Brain microvascular endothelial cell (primary cell): ENCODE data around the gene TLR2.

Experiments used
- DNase-seq: peaks from one replicate; pipeline ENCODE4 v3.0.0-alpha.2; 2020
- H3K27ac ChIP-seq: fragments of 250-450 bp; sonication (Bioruptor Pico); 2 replicates; pipeline ENCODE4 v1.5.1; 2020; ENCODE audit warnings: mild to moderate bottlenecking, moderate library complexity
- H3K27me3 ChIP-seq: fragments of 250-450 bp; sonication (Bioruptor Pico); replicated peaks from 2 replicates; pipeline ENCODE4 v1.5.1; 2020; ENCODE audit warnings: mild to moderate bottlenecking
- H3K36me3 ChIP-seq: fragments of 250-450 bp; sonication (Bioruptor Pico); replicated peaks from 2 replicates; pipeline ENCODE4 v1.5.1; 2020; ENCODE audit warnings: mild to moderate bottlenecking
- H3K4me3 ChIP-seq: 2 replicates; pipeline ENCODE4 v1.5.1; 2011; ENCODE audit warnings: low read depth, mild to moderate bottlenecking, control low read depth, low read length, moderate library complexity
- in situ Hi-C: cut with HindIII; loops from 2 replicates; pipeline ENCODE4 v1.10.0; 2017; ENCODE audit warnings: low sequenced_read_pairs, low pct_ligation_motif_present
- TF ChIP-seq, protein P1 (sequence below): IDR thresholded peaks from 2 replicates; pipeline ENCODE4 v1.5.1; 2011; ENCODE audit warnings: low read depth, mild to moderate bottlenecking, moderate library complexity, low read length, control low read depth, inconsistent platforms; ENCODE audit errors: missing control alignments

Gene TLR2

DNA sequence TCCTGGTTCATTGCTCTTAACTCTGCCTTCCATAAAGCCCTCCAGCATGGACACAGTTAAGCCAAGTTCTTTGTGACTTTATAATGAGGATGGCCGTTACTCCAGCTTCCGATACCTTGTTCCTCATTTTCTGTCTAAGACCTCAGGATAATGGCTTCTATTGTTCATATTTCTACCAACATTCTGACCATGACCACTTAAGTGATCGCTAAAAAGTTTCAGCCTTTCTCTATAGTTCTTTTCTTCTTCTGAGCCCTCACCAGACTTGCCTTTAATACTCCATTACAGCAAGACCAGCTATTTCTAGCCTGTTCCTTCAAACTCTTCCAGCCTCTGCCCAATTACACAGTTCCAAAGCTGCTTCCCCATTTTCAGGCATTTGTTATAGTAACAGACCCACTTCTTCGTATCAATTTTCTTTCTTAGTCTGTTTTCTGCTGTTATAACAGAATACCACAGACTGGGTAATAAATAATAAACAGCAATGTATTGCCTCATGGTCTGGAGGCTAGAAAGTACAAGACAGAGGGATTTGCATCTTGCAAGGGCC, 63.4 kb downstream of the TLR2 start:
- H3K36me3 ChIP-seq: no peaks in the 10 kb centered on the region
- in situ Hi-C loops: no loop called here

DNA sequence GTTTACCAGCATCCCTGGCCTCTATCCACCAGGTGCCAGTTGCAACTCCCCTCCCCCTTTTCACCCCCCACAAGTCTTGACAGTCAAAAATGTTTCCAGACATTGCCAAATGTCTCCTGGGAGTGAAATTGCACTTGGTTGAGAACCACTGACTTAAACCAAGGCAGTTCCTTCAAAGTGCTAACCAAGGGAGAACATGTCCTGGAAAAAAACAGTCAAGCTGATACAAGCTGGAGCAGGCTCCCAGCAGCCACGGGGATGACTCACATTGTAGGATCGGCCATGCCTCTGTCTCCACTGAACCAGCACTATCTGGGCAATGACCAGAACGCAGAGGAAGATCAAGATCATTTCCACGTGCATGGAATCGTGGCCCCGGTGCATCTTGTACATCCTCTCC, 64.3 kb downstream of the TLR2 start:
- Histone ChIP-seq H3K27ac (no peak overlapping the region), H3K36me3 (no peaks in the 10 kb centered on the region), H3K4me3 (no peak overlapping the region), H3K27me3 (no peaks in the 10 kb centered on the region)
- TF ChIP-seq, protein P1, sequence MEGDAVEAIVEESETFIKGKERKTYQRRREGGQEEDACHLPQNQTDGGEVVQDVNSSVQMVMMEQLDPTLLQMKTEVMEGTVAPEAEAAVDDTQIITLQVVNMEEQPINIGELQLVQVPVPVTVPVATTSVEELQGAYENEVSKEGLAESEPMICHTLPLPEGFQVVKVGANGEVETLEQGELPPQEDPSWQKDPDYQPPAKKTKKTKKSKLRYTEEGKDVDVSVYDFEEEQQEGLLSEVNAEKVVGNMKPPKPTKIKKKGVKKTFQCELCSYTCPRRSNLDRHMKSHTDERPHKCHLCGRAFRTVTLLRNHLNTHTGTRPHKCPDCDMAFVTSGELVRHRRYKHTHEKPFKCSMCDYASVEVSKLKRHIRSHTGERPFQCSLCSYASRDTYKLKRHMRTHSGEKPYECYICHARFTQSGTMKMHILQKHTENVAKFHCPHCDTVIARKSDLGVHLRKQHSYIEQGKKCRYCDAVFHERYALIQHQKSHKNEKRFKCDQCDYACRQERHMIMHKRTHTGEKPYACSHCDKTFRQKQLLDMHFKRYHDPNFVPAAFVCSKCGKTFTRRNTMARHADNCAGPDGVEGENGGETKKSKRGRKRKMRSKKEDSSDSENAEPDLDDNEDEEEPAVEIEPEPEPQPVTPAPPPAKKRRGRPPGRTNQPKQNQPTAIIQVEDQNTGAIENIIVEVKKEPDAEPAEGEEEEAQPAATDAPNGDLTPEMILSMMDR: no peak
- DNase-seq: peak; percentile 87
- in situ Hi-C loops: no loop called here

More for the DNA sequence above, 63.4 kb downstream of the TLR2 start:
- Histone ChIP-seq H3K27me3 (no peaks in the 10 kb centered on the region), H3K27ac (no peak overlapping the region), H3K4me3 (no peak overlapping the region)
- no peak for DNase-seq
- TF ChIP-seq, protein P1: no peak

DNA sequence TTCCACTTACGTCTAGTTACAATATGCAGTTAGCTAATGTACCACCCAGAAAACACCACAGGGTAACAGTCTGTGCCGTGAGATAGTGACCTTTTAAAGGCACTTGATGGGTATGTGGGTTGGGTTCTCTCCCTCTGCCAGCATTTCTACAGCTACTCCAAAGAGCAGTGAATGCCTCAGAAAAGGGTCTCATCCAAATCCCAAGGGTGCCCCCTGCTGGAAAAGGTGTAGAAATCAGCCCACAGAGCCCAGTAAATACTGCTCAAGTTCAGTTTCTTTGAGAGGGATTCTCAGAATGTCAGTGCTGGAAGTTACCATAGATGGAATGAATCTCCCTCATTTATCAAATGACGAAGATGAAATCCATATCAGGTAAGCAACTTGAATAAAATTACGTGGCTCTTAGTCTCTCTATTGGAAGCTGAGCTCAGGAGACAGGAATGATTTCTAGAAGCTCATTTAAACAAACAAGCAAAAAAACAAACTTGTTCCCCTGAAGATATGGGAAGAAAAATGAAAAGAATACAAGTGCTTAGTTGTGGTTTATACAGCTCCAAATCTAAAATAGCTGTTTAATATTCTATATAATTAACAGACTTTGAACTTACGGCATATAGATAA, 66.2 kb downstream of the TLR2 start:
- no peak overlapping the region for H3K27ac ChIP-seq
- no peak overlapping the region for H3K4me3 ChIP-seq
- peak; percentile 78 for DNase-seq
- in situ Hi-C loops: no loop called here
- TF ChIP-seq, protein P1: peak; percentile 89
- no peaks in the 10 kb centered on the region for H3K27me3 ChIP-seq
- no peaks in the 10 kb centered on the region for H3K36me3 ChIP-seq

DNA sequence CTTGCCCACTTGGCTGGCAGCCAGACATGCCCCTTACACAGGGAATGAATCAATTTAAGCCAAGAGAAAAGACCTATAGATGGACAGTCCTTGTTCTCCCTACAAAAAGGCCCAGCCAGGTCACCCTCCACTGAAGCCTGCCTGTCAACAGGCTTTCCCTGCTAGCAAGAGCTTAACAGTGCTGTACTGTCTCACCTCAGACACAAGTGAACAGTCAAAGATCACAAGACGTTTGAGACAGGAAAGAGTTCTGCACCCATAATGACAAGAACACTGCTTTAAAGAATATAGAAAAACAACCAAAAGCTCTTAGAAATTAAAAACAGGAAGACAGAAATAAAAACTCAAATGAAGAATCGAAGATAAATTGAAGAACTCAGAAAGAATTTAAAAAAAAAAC, 71.1 kb downstream of the TLR2 start:
- TF ChIP-seq, protein P1: no peak
- in situ Hi-C loops: no loop called here
- no peak overlapping the region for H3K27ac ChIP-seq

More for the DNA sequence above, 71.1 kb downstream of the TLR2 start:
- Histone ChIP-seq H3K27me3 (no peaks in the 10 kb centered on the region), H3K36me3 (no peaks in the 10 kb centered on the region), H3K4me3 (no peak overlapping the region)
- no peak for DNase-seq
